CD14-positive monocyte (primary cell): ENCODE results near the gene TANGO2. TPM values are rescaled to one million over a fixed set of nuclear protein-coding genes. Genes with fewer than 3 reads are reported as not detected.

Experiments
- DNase-seq, 3 donors: peaks; one replicate each; pipeline ENCODE4 v3.0.0-alpha.2; 2011 to 2022
- H2AFZ ChIP-seq: 2 replicates; pipeline ENCODE4 v1.6.0; 2012; ENCODE audit warnings: mild to moderate bottlenecking, low read depth, low read length, inconsistent platforms; ENCODE audit not compliant: insufficient read depth, poor library complexity, severe bottlenecking
- H3K27ac ChIP-seq, 2 donors: 1 replicate in 1 of 2; 2 replicates in 1 of 2; pipeline ENCODE4 v1.5.1; 2012 to 2013; ENCODE audit warnings: low read length in 2 of 2, control low read depth in 1 of 2, inconsistent platforms in 1 of 2, low read depth in 1 of 2, mild to moderate bottlenecking in 1 of 2
- H3K27me3 ChIP-seq, 2 donors: one replicate each; pipeline versions ENCODE4 v1.6.0 to v1.6.1; 2011 to 2013; ENCODE audit warnings: low read length in 2 of 2; ENCODE audit not compliant: control insufficient read depth in 2 of 2, insufficient read depth in 2 of 2
- H3K36me3 ChIP-seq, 2 donors: replicated peaks in 1 of 2; 1 replicate in 1 of 2; 2 replicates in 1 of 2; pipeline versions ENCODE4 v1.5.1 to v1.6.1; 2012 to 2013; ENCODE audit warnings: low read length in 2 of 2, control low read depth in 1 of 2, inconsistent platforms in 1 of 2, mild to moderate bottlenecking in 1 of 2; ENCODE audit not compliant: insufficient read depth in 2 of 2, control insufficient read depth in 1 of 2
- H3K4me1 ChIP-seq, 2 donors: 1 replicate in 1 of 2; 2 replicates in 1 of 2; pipeline versions ENCODE4 v1.5.1 to v1.6.1; 2012 to 2013; ENCODE audit warnings: low read length in 2 of 2, control low read depth in 1 of 2, inconsistent platforms in 1 of 2, mild to moderate bottlenecking in 1 of 2, moderate library complexity in 1 of 2; ENCODE audit not compliant: insufficient read depth in 2 of 2, control insufficient read depth in 1 of 2
- H3K4me2 ChIP-seq: replicated peaks from 2 replicates; pipeline ENCODE3; 2012; ENCODE audit warnings: low read length, moderate library complexity, mild to moderate bottlenecking; ENCODE audit not compliant: poor library complexity, severe bottlenecking; ENCODE audit errors: extremely low read depth
- H3K4me3 ChIP-seq, 3 experiments: fragments of 200-600 bp in 1 of 3; sonication (generic) in 1 of 3; replicated peaks in 1 of 3; 1 replicate in 2 of 3; 2 replicates in 1 of 3; pipeline ENCODE4 v1.5.1; 2011 to 2013; ENCODE audit warnings: low read length in 3 of 3, mild to moderate bottlenecking in 3 of 3, control low read depth in 2 of 3, low read depth in 2 of 3, inconsistent platforms in 1 of 3, moderate library complexity in 1 of 3
- H3K79me2 ChIP-seq: 2 replicates; pipeline ENCODE4 v1.6.0; 2012; ENCODE audit warnings: mild to moderate bottlenecking, control low read depth, inconsistent platforms, low read length, moderate library complexity; ENCODE audit not compliant: insufficient read depth
- H3K9ac ChIP-seq: 2 replicates; pipeline ENCODE4 v1.6.0; 2017; ENCODE audit warnings: low read length, mild to moderate bottlenecking; ENCODE audit not compliant: insufficient read depth, poor library complexity, severe bottlenecking
- H3K9me3 ChIP-seq, 2 donors: replicated peaks in 1 of 2; 1 replicate in 1 of 2; 2 replicates in 1 of 2; pipeline versions ENCODE4 v1.5.1 to v1.6.1; 2012 to 2013; ENCODE audit warnings: low read length in 2 of 2, control low read depth in 1 of 2; ENCODE audit not compliant: control insufficient read depth in 1 of 2, insufficient read depth in 1 of 2
- H4K20me1 ChIP-seq: 2 replicates; pipeline ENCODE4 v1.6.0; 2012; ENCODE audit warnings: mild to moderate bottlenecking, low read length, control low read depth, moderate library complexity; ENCODE audit not compliant: insufficient read depth
- H3K27ac Mint-ChIP-seq, 7 donors: one replicate each; pipeline ENCODE4 v1.8.0; 2020; ENCODE audit warnings: mild to moderate bottlenecking in 7 of 7, mixed read lengths in 7 of 7, moderate library complexity in 6 of 7, inconsistent platforms in 2 of 7
- H3K27me3 Mint-ChIP-seq, 3 donors: one replicate each; pipeline ENCODE4 v1.8.0; 2021 to 2022; ENCODE audit warnings: low read depth in 3 of 3, mild to moderate bottlenecking in 3 of 3, mixed read lengths in 3 of 3, moderate library complexity in 3 of 3, inconsistent platforms in 1 of 3
- H3K36me3 Mint-ChIP-seq, 2 donors: one replicate each; pipeline ENCODE4 v1.8.0; 2020; ENCODE audit warnings: mixed read lengths in 2 of 2, inconsistent platforms in 1 of 2, mild to moderate bottlenecking in 1 of 2
- H3K4me1 Mint-ChIP-seq: one replicate; pipeline ENCODE4 v1.8.0; 2020; ENCODE audit warnings: mild to moderate bottlenecking, mixed read lengths
- H3K4me3 Mint-ChIP-seq, 2 donors: one replicate each; pipeline ENCODE4 v1.8.0; 2020; ENCODE audit warnings: mild to moderate bottlenecking in 2 of 2, mixed read lengths in 2 of 2, moderate library complexity in 1 of 2
- H3K9me3 Mint-ChIP-seq, 7 donors: one replicate each; pipeline ENCODE4 v1.8.0; 2020 to 2022; ENCODE audit warnings: mixed read lengths in 7 of 7, mild to moderate bottlenecking in 6 of 7, moderate library complexity in 6 of 7, inconsistent platforms in 2 of 7
- CTCF ChIP-seq: fragments of 200-600 bp; IDR thresholded peaks from one replicate; pipeline ENCODE4 v1.8.0; 2022; ENCODE audit warnings: antibody characterized with exemption, mild to moderate bottlenecking
- WGBS: methylation state at CpG from one replicate; pipeline ENCODE4 v1.1.5; 2013; ENCODE audit warnings: missing lambda C conversion rate; ENCODE audit not compliant: insufficient coverage; 5-methylcytosine and 5-hydroxymethylcytosine counted together
- intact Hi-C, 2 donors: fragments of 100-400 bp; cut with micrococcal nuclease; formaldehyde crosslinking; loops; one replicate each; pipeline versions ENCODE4 v1.15.0 to v1.15.1; 2023
- polyA plus RNA-seq, 3 donors: library from polyadenylated mRNA; depleted of rRNA in 1 of 3; unstranded in 2 of 3; stranded (reverse) in 1 of 3; fragments of 300-500 nt in 2 of 3; fragments of >200 nt in 1 of 3; fragmentation: Illumina TruSeq in 2 of 3; gene quantifications; 1 replicate in 2 of 3; 2 replicates in 1 of 3; pipeline ENCODE4 v1.2.3, GENCODE V29; 2012 to 2021

TANGO2 gene
- polyA plus RNA-seq, 3 donors: 56.4 to 94.9 (median 58.2) TPM

GRCh38 chr22:20086763-20087162 is 65.9 kb downstream of the TANGO2 start:
- TF ChIP-seq CTCF: no peak
- peaks cover 67 to 71% of the 10 kb centered on the region in 2 donors for H3K36me3 Mint-ChIP-seq
- H4K20me1 ChIP-seq: peaks cover 42% of the 10 kb centered on the region
- H3K9me3 ChIP-seq: no peaks in the 10 kb centered on the region
- no peak overlapping the region for H2AFZ ChIP-seq
- H3K4me2 ChIP-seq: no peak overlapping the region
- peaks cover 62 to 69% of the 10 kb centered on the region in 2 donors for H3K36me3 ChIP-seq
- peaks cover 53% of the 10 kb centered on the region for H3K79me2 ChIP-seq
- peaks cover 20% of the 10 kb centered on the region for H3K4me1 Mint-ChIP-seq
- H3K27me3 Mint-ChIP-seq: peaks cover 0 to 1% (median 0%) of the 10 kb centered on the region in 3 donors
- no peak overlapping the region for H3K9ac ChIP-seq
- no peak overlapping the region for H3K4me3 ChIP-seq
- DNase-seq: no peak
- H3K27me3 ChIP-seq: no peaks in the 10 kb centered on the region
- intact Hi-C loops: no loop called here
- no peaks in the 10 kb centered on the region for H3K9me3 Mint-ChIP-seq
- H3K27ac ChIP-seq: no peak overlapping the region
- no peak overlapping the region for H3K27ac Mint-ChIP-seq
- 100% methylated on average over 5 of the region's 5 CpGs for WGBS
- no peak overlapping the region for H3K4me3 Mint-ChIP-seq
- H3K4me1 ChIP-seq: no peaks in the 10 kb centered on the region

- H3K9me3 ChIP-seq: no peaks in the 10 kb centered on the region
- Mint-ChIP-seq H3K27ac (peak overlapping the region in 2 of 7 donors; percentile 46 to 48), H3K36me3 (peaks cover 75 to 78% of the 10 kb centered on the region in 2 donors), H3K4me3 (peak overlapping the region in 1 of 2 donors; percentile 35), H3K9me3 (no peaks in the 10 kb centered on the region), H3K27me3 (peaks cover 0 to 2% (median 0%) of the 10 kb centered on the region in 3 donors), H3K4me1 (peaks cover 17% of the 10 kb centered on the region)
- H3K36me3 ChIP-seq: peaks cover 70 to 77% of the 10 kb centered on the region in 2 donors
- no peak for DNase-seq
- TF ChIP-seq CTCF: no peak
- no peaks in the 10 kb centered on the region for H3K4me1 ChIP-seq
- H3K4me2 ChIP-seq: no peak overlapping the region
- H2AFZ ChIP-seq: no peak overlapping the region
- WGBS: 87% methylated on average over 12 of the region's 14 CpGs
- no peak overlapping the region for H3K4me3 ChIP-seq
- no peak overlapping the region for H3K27ac ChIP-seq
- H4K20me1 ChIP-seq: peaks cover 37% of the 10 kb centered on the region
- H3K79me2 ChIP-seq: peaks cover 44% of the 10 kb centered on the region
- intact Hi-C loops: no loop called here
- H3K9ac ChIP-seq: no peak overlapping the region
- no peaks in the 10 kb centered on the region for H3K27me3 ChIP-seq
Measured at GRCh38 chr22:20087319-20088262, 66.7 kb downstream of the TANGO2 start.
